ENCODE data around the gene STAT4.
A peak's percentile ranks its signal among the peaks of the same experiment; 100 is the strongest.

STAT4 gene

GRCh38 chr2:191145769-191146471, 4.9 kb downstream of the STAT4 start:
- no peak for DNase-seq (ENCODE audit: low read depth, low spot score)

DNA sequence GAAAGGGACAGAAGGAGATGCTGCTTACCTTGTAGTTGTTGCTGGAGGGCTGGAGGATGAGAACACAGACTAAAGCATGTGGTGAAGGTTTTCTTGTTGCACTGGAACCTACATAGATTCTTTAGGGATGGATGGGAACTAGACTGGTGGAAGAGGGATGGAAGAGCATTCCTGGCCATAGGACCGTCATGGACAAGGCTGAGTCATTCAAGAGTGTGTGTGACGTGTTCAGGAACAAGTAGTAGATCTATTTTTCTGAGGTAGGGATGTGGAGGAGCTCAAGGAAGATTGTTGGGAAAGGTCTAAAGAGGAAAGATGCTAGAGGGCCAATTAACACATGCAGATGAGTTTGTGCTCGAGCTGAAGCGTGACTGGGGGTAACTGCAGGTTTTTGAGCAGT, 6.6 kb downstream of the STAT4 start:
- DNase-seq (ENCODE audit: low read depth, low spot score) = no peak

DNA sequence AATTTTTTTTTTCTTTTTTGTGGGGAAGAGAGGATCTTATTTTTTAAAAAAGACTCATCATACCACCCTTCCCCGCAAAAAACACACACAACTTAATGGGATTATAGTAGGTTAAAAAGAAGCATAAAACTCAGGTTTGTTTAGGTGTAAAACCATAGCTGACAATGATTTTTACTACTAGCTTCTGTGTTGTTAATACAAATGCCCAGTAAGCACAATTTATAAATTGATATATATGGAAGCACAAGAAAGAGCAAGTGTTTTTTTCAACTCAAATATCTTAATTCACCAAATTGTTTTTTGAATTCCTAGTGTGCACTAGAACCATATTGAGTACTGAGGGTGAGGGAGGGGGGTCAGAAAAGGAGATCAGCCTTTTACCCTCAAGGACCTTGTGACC, 7.0 kb downstream of the STAT4 start:
- no peak for DNase-seq (ENCODE audit: low read depth, low spot score)

DNA sequence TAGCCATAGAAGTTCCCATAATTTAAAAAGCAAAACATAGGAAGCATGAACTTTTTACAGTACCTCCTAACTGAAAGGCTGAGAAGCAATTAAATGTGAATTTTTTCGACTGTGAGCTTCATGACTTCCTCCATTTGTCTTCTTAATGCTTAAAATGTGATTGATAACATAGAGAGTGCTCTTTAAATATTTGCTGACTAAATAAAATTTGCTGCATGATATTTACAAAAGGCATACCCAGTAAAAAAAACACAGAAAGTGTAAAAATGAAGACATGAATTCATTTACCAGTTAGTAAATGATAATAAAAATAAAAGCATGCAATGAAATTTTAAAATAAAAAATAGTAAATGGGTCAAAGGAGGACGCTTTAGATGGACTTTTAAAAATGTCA, 21.9 kb downstream of the STAT4 start:
- DNase-seq (ENCODE audit: low read depth, low spot score) = no peak

DNA sequence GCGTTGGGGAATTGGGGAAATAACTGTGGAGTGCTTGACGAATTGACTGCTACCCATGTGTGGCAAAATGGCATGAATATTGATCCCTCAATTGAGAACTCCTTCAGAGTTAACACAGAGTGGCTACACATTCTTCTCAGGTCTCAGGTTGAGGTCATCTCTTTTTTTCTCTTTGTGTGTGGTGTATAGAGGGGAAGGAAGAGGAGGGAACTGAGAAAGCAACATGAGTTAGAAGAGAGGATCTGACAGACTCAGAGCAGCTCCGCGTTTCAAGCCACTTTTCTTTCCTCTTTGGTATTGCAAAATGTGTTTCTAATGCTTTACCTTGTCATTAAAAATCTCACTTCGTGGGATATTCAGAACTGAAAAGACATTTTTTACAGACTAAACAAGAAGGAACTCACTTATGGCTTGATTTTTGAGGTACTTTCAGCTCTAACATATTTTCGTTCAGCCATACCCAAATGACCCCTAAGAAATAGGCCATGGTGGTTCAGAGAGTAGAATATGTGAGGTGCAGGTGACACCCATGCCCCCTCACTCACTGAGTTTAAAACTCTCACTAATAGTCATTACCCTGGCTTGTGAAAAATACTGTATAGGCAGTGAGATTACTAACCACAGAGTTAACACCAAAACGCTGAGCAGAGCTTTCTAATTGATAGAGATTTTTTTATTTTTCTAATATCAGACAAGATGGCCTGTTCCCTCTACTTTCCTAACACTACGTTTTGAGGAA, 22.5 kb downstream of the STAT4 start:
- no peak for DNase-seq (ENCODE audit: low read depth, low spot score)

GRCh38 chr2:191127235-191127634, 23.6 kb downstream of the STAT4 start:
- DNase-seq (ENCODE audit: low read depth, low spot score) = no peak

- DNase-seq (ENCODE audit: low read depth, low spot score) = no peak
These were observed 24.3 kb downstream of the STAT4 start for GRCh38 chr2:191126386-191127085.

DNA sequence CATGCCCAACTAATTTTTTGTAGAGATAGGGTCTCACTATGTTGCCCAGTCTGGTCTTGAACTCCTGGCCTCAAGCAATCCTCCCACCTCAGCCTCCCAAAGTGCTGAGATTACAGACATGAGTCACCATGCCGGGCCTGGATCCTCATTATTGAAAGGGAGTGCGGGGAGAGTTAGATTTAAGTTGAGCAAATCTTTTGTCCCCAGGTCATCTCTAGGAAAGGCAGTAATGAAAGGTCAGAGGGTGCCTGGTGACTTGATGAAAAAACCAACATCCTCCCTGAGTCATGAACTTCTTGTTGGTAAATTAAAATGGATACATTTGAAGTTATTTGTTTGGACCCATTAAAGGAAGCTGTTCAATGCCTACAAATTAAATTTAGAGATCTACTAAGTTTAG, 25.1 kb downstream of the STAT4 start:
- DNase-seq (ENCODE audit: low read depth, low spot score) = no peak

GRCh38 chr2:191122638-191123294, 28.0 kb downstream of the STAT4 start:
- no peak for DNase-seq (ENCODE audit: low read depth, low spot score)

- DNase-seq (ENCODE audit: low read depth, low spot score) = no peak
These were observed 33.5 kb downstream of the STAT4 start for GRCh38 chr2:191117341-191117740.

DNA sequence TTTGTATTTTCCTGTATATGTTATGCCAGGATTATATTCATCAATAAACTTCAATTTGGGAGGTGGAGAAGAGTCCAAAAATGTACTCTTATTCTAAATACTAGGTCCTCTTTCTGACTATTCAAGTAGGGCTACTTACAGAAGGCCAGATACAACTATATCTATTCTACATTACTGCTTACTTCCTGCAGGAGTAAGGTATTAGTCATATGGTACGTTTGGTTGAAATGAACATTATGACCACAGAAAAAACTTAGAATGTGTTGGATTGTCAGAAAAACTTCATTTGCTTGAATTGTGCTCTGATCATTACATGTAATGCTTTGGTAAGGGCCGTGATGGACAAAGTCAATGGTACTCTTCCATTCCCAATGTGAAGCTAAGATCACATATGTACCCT, 35.0 kb downstream of the STAT4 start:
- no peak for DNase-seq (ENCODE audit: low read depth, low spot score)

DNA sequence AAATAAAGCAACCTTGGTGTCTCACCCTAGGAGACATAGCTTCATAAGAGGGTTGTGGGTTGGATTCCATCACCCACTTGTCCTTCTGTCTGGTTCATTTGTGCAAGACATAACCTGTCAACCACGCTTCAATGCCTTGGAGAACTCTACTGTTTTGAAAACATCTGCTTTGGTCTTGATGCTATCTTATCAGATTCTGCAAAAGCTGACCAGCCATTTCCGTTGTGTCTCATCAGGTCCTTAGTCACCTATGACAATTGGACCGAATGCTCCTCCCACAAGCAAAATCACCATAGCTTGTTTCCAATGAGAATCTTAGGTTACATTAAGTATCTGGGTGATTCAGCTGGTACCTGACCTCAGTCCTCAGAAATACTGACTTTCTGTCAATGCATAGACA, 35.4 kb downstream of the STAT4 start:
- no peak for DNase-seq (ENCODE audit: low read depth, low spot score)

GRCh38 chr2:191114403-191114886, 36.3 kb downstream of the STAT4 start:
- no peak for DNase-seq (ENCODE audit: low read depth, low spot score)

GRCh38 chr2:191113761-191114160, 37.0 kb downstream of the STAT4 start:
- no peak for DNase-seq (ENCODE audit: low read depth, low spot score)

DNA sequence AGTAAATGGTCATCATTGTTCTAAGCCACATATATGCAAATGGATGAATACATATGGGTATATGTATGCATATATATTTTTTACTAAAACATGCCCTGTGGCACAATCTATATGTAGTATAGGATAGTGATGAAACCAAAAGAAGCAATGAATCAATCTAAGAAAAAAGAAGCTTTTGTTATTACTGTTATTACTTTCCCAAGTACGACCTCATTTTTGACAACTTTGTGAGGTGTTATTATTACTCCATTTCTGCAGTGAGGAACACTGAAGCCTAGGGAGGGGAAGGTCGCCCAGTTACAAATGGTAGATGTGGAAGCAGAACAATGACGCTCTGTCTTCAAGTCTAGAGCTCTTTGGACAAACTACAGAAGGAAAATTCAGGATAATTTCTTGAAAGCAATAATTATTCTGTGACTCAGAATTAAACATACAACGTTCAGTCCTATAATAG, 38.3 kb downstream of the STAT4 start:
- DNase-seq (ENCODE audit: low read depth, low spot score) = no peak

- DNase-seq (ENCODE audit: low read depth, low spot score) = peak; percentile 67
These were observed 40.9 kb downstream of the STAT4 start for GRCh38 chr2:191109888-191110287.

- no peak for DNase-seq (ENCODE audit: low read depth, low spot score)
These were observed 42.5 kb downstream of the STAT4 start for GRCh38 chr2:191108331-191108730.

DNA sequence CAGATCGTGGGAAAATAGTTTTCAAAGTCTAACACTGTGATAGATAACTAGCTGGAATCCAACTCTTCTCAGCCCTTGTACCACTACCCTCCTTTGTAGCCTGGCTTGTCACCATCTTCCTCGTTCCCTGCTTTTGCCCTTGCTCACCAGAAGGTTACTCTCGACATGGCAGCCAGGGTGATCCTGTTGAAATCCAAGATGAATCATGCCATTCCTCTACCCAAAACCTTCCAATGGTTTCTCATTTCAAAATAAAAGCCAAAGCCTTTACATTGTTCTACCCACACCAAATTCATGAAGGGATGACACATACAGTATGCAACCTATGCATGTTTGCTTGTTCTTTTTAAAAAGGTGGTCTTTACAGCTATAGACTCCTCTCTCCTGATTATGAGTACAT, 45.7 kb downstream of the STAT4 start:
- DNase-seq (ENCODE audit: low read depth, low spot score) = no peak

DNA sequence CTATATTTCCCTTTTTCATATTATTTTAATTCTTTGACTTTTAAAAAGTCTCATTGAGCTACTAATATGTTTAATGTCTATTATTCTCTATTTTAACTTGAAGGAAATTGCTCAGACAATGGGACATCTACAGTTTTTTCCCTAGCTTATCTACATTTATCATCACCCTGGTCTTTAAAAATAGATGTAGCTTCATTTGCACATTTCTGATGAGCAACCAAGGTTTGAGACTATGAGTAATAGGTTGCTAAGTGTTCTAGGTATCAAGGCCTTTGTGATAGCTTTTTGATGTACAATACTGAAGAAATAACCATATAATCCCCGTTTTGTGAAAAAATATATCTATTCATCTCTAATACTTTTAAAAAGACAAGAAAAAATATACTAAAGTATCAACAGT, 47.0 kb downstream of the STAT4 start:
- no peak for DNase-seq (ENCODE audit: low read depth, low spot score)

GRCh38 chr2:191100216-191100615, 50.6 kb downstream of the STAT4 start:
- no peak for DNase-seq (ENCODE audit: low read depth, low spot score)

DNA sequence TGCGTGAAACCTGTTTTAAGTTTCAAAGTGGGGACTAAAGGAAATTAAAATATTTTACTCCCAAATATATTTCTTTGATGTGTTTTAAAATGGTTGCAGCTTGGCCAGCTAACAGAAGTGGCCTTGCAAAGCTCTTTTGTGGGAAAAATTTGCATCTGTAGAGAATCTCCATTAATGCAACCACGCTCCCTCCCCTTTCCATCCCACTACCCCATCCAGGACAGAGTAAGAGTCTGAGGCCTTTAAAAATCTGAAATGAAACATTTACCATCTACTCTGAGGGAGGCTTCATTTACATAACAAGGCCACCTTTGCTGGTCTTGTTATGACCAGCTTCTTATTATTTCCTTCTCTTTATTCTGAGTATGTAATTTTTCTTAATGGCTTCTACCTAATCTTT, 63.5 kb downstream of the STAT4 start:
- no peak for DNase-seq (ENCODE audit: low read depth, low spot score)

DNA sequence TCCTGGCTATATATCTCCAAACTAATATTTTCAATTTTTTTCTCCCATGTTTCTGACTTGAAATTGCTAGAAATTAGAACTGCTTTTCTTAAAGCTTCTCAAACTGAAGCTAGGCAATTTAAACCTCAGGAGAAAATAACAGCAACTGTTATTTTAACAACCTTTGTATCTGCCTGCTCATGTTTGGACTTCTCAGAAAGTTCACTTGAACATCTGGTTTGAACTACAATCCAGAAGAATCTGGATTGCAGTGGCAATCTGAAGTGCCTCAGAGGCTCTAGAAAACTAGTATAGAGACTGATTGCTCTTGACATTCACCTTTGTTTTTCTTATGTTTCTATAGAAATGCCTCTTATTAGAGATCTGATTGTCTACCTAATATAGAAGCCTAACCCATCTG, 64.1 kb downstream of the STAT4 start:
- DNase-seq (ENCODE audit: low read depth, low spot score) = no peak
